ENCODE measurements around the gene PBRM1.
"Not testable (repeated sequence)": the region's sequence is repeated elsewhere in the genome, so short reads cannot be mapped to it uniquely, and the experiment has no call there.

The PBRM1 gene

GRCh38 chr3:52681596-52681995 is 4.1 kb downstream of the PBRM1 start:
- no peak for TF ChIP-seq CTCF (IDR thresholded peaks at IDR 0.05; ENCODE audit: control insufficient read depth, extremely low read depth, insufficient read depth)
- H3K4me3 ChIP-seq (ENCODE audit: low read depth, low read length), result no peak overlapping the region
- no peak for DNase-seq (ENCODE audit: low read depth)

- H3K4me3 ChIP-seq (ENCODE audit: low read depth, low read length), result no peak overlapping the region
- no peak for DNase-seq (ENCODE audit: low read depth)
- no peak for TF ChIP-seq CTCF (IDR thresholded peaks at IDR 0.05; ENCODE audit: control insufficient read depth, extremely low read depth, insufficient read depth)
Observed at GRCh38 chr3:52679811-52680210, 5.9 kb downstream of the PBRM1 start.

- H3K4me3 ChIP-seq (ENCODE audit: low read depth, low read length), result no peak overlapping the region
- peak; percentile 76 for DNase-seq (ENCODE audit: low read depth)
- TF ChIP-seq CTCF (IDR thresholded peaks at IDR 0.05; ENCODE audit: control insufficient read depth, extremely low read depth, insufficient read depth), result no peak
Observed at GRCh38 chr3:52679199-52679538, 6.5 kb downstream of the PBRM1 start.

GRCh38 chr3:52678265-52679198 is 7.2 kb downstream of the PBRM1 start:
- DNase-seq (ENCODE audit: low read depth), result no peak
- TF ChIP-seq CTCF (IDR thresholded peaks at IDR 0.05; ENCODE audit: control insufficient read depth, extremely low read depth, insufficient read depth), result no peak
- H3K4me3 ChIP-seq (ENCODE audit: low read depth, low read length), result no peak overlapping the region

GRCh38 chr3:52676201-52676600 is 9.5 kb downstream of the PBRM1 start:
- DNase-seq (ENCODE audit: low read depth); H3K4me3 ChIP-seq (ENCODE audit: low read depth, low read length): not testable (repeated sequence)

GRCh38 chr3:52671676-52672075 is 14.0 kb downstream of the PBRM1 start:
- no peak for DNase-seq (ENCODE audit: low read depth)
- no peak overlapping the region for H3K4me3 ChIP-seq (ENCODE audit: low read depth, low read length)
- no peak for TF ChIP-seq CTCF (IDR thresholded peaks at IDR 0.05; ENCODE audit: control insufficient read depth, extremely low read depth, insufficient read depth)

- no peak for DNase-seq (ENCODE audit: low read depth)
- no peak for TF ChIP-seq CTCF (IDR thresholded peaks at IDR 0.05; ENCODE audit: control insufficient read depth, extremely low read depth, insufficient read depth)
- no peak overlapping the region for H3K4me3 ChIP-seq (ENCODE audit: low read depth, low read length)
Observed at GRCh38 chr3:52670621-52671521, 14.8 kb downstream of the PBRM1 start.

All from LNCaP clone FGC (cell line).